GM21825 (cell line): ENCODE results near the gene PARP12.

ENCODE experiments used
- ATAC-seq: cut with Tn5 transposase; IDR thresholded peaks from one replicate; pipeline ENCODE4 v1.9.1; 2021; ENCODE audit warnings: mild to moderate bottlenecking, moderate library complexity; ENCODE audit not compliant: unreplicated experiment

PARP12 gene

DNA sequence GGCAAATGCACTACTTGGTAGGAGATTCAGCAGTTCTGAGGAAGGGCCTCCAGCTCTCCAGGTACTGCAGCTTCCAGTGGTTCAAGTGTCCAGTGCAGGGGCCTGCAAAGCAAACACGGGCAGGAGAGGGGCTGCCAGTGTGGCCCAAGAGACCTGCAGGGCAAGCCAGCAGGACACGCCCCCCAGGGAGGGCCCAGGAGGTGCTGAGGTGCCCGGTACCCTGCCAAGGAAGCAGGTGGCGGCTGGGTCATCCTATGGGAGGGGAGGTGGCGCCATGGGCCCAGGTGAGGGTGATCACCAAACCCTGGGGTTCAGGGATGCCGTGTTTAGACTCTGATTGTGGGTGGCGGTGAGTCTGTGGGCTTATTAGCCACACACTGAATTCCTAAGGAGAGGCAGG is 45.7 kb downstream of the PARP12 start:
- no peak for ATAC-seq

DNA sequence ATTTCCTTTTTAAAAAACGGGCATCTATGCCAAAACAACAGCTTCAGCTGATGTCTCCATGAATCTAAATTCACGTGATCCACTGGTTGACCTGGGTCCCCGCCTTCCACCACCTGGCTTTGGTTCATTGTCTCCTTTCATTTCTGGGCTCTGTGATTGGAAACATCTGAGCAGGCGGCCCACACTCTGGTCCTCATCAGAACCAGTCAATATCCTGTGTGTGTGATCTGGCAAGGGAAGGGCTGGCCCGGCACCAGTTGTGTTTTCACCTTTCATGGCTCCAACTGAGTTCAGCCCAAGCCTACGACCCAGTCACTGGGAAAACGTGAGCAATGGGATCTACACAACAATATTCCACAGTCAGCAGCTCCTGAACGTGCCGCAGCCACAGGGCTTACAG is 46.2 kb downstream of the PARP12 start:
- ATAC-seq: no peak

DNA sequence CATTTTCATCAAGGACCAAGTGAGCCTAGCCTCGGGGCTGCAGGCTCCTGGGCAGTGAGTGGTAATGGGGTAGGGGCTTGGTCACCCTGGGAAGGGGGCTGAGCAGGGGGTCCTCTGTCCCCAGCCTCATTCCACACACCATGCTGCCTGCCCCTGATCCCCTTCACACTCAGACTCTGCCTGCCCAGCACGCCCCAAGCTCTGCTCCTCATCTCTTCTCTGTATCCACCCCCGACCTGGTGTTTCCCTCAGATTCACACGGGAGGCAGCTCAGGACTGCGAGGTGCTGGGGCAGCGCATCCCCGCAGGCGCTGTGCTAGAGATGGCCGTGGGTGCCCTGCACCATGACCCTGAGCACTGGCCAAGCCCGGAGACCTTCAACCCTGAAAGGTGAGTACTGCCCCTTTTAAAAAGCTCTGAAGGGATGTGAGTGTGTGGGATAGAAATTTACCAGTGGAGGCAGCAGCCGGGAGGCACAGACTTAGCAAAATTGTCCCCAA is 47.2 kb downstream of the PARP12 start:
- no peak for ATAC-seq

DNA sequence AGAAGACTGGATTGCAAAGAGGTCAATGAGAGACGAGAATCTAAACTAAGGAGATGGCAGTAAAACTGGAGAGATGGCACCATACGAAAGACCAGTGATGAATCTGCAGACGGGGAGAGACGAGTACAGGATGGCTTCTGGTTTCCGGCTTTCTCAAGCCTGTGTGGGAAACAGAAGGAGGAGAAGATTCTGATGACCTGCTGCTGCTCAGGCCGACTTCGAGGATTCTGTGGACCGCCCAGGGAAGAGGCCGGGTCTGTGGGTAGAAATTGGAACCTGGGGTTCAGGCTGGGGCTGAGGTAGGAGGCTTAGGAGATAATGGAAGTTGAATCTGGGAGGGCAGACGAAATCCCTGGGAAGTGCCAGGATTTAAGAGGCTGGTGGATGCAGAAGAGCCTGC is 48.6 kb downstream of the PARP12 start:
- no peak for ATAC-seq

DNA sequence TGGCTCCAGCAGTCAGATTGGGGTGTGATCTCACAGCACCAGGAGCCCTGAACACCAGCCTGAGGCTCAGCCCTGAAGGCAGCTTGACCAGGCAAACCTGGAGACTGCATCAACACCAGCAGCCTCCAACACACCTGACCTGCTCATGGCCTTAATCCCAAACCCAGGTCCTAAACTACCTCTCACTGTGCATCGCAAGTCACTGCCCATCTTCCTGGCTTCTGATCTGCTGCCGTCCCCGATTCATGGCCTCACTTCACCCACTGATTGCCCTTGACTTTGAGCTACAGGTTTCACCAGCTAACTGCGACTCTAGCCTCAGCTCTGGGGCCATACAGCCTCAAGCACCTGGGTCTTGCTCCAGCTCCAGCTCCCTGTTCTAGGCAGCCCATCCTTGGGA is 49.1 kb downstream of the PARP12 start:
- no peak for ATAC-seq

DNA sequence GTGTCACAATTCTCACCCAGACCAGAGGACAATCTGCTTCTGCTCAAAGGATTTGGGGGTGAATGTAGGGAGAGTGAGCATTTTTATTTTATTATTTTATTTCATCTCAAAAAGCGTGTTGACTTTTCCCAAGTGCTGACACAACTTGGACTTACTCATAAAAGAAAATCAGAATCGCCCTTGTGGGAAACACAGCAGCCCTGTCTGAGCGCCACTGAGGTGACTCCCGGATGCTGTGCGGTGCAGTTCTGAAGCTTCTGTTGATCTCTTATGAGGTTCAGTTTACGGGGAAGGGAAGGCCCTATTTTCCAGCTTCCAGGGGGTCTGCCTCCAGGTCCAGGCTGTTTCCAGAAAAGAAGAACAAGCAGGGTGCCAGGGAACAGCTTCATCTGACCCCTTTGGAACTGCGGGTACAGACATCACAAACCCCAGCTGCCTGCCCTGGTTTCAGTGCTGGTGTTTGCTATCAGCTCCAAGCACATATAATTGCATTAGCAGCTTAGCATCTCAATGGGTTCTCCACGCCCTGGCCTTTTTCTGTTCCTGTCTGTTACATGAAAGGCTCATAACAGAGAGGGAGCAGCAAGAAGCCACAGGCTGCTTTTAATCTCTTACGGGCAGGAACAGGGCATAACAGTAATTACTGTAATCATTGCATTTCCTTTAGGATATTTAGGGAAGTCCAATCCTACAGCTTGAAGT is 52.4 kb downstream of the PARP12 start:
- ATAC-seq: no peak

DNA sequence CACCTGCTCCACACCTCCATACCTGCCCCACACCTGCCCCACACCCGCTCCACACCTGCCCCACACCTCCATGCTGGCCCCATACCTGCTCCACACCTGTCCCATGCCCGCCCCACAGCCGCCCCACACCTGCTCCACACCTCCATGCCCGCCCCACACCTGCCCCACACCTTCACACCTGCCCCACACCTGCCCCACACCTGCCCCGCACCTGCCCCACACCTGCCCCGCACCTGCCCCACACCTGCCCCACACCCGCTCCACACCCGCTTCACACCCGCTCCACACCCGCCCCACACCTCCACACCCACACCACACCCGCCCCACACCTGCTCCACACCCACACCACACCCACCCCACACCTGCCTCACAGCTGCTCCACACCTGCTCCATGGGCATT is 53.0 kb downstream of the PARP12 start:
- ATAC-seq: no peak

DNA sequence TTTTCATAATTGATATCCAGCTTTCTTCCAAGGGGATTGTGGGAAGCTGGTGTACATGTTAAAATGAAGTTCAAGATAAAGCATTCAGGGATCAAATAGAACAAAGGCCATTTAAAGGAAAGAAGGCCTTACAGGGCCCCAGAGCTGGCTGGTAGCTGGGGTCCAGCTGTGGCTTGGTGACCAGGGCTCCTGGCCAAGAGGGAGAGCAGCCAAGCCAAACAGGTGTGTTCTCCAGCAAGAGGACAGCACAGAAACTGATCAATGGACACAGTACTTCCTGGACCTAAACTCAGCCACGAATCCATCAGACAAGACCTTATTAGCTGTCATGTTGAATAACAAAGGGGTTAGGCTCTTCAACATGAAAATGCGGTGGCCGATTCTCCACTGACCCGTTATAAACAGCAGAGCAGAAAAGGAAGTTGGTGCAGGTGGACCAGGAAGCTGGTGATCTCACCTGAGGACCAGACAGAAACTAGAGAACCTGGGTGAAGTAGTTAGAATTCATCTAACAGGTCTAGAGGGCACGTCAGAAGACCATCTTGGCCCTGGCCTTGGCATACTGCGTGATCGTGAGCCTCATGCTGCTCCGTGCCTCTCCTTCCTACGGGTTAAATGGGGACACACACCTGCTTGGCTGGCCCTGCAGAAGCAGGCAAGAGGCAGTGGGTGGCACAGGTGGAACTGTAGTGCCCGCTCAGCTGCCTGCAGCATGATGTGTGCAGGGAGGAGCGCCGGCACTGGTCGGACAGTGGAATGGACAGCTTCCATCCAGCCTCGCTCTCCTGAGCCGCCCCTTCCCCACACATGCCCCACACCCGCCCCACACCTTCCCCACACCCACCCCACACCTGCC is 53.8 kb downstream of the PARP12 start:
- ATAC-seq: no peak

DNA sequence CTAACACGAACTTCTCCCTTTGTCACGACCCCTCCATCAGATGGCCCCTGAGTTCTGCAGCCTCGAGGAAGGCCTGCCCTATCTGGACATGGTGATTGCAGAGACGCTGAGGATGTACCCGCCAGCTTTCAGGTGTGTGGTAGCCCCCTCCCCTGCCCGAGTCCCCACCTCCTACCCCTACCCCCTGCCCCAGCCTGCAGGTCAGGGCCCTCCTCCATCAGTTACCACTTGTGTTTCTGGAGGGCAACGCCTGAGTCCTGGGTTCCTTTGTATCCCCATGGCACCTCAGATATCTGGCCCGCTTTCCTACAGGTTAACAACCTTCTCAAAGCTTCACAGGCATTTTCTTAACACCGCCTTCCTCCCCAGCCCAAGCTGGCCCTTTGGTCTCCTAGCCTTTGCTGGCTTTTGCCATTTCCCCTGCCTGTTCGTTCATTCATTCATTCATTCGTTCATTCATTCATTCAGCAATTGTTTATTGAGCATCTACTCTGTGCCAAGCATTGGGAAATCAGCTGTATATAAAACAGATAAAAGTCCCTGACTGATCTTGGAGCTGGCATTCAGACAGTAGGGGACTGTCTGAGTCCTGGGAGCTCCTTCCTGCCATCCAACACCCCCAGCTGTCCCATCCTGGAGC is 55.6 kb downstream of the PARP12 start:
- ATAC-seq: no peak

DNA sequence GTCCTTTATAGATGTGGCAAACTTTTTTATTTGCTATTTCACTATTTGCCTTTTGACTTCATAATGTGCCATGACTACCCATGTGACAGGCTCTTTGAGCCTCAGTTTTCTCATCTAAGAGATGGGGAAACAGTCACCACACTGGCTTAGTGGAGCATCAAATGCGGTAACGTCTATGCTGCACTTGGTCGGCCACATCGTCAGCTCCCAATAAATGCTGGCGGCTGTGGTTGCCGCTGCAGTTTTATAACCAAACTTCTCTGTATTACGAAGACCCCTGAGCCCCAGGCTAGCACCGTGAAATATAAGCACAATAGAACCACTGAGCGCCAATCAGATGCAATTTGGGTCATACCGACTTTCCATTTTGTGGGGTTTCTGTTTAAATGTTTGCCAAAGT is 56.2 kb downstream of the PARP12 start:
- no peak for ATAC-seq

DNA sequence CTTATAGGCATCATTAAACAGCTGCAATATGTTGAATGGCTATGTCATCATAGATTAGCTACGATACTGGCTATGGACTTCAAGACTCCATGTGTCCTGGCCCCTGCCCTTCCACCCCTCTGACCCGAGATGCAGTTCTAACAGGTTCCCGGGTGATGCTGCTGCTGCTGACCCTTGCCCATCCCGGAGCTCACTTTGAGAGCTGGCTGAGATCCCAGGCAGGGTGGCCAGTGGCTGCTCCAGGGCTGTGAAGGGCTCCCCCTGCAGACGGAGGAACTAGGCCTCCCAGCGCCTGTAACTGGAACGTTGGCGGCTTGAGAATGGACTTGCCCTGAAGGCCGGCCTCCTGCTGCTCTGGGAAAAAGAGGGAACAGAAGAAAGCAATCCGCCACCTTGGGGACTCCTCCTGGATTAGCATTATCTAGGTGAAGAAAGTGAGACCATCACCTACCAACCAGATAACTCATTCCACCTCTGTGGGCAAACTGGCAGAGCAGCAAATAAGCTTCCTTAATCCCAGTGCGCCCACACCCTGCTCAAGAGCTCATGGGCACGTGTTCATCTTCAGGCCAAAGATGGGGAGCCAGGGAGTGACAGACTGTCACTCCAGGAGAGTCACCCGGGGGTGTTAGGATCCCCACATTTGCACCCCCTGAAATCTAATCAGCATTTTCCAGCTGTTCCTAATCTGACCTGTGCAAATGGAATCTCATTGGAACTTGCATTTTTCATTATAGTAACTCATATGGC is 56.8 kb downstream of the PARP12 start:
- ATAC-seq: no peak

DNA sequence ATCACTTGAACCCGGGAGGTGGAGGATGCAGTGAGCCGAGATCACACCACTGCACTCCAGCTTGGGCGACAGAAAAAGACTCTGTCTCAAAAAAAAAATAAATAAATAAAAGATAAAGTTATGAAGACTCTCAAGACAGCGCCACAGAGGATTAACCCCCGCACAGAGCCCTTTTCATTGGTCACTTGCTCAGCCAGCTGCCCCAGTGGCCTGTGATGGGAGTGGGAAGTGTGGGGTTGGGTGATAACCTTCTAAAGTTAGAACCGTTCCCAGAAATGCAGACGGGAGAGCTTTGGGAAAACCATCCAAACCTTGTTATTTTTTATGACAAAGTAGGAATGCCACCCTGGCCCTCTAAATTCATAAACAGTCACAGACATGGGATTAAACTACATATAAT is 57.4 kb downstream of the PARP12 start:
- no peak for ATAC-seq

DNA sequence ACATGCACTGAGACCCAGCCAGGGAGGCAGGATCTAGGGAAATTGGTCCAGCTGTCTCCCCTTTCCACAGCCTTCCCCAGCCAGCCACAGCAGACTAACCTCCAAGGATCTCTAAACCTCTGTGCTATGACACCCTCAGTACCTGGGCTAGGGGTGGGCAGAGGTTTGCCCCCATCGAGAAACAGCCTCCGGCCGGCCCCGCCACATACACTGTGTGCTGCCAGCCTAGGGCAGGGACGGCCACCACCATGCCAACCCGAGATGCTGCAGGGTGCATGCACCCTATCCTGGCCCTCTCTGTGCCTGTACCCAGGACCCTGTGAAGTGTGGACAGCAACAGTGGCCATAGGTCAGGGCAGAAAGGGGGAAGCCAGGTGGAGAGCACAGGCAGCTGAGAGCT is 58.1 kb downstream of the PARP12 start:
- no peak for ATAC-seq

DNA sequence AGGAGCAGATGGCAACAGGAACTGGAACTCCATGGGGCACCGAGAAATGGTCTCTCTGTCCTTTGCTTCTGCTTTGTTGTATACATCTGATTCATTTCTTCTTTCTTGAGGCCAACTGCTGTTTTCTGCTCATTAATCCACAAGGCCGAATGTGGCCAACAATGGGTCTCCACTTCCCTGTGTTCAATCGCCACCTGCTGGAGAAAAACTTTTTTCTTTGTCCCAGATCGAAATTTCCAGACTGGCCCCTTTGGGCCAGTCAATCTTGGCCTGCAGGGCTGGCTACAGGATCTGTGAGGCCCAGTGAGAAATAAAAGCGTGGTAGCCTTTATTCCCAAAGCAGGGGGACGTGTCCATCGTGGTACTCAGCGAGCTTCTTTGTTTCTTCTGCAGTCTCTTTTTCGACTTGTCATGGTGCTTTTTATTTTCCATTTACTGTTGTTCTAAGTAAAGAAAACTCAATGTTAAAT is 58.8 kb downstream of the PARP12 start:
- ATAC-seq: no peak

DNA sequence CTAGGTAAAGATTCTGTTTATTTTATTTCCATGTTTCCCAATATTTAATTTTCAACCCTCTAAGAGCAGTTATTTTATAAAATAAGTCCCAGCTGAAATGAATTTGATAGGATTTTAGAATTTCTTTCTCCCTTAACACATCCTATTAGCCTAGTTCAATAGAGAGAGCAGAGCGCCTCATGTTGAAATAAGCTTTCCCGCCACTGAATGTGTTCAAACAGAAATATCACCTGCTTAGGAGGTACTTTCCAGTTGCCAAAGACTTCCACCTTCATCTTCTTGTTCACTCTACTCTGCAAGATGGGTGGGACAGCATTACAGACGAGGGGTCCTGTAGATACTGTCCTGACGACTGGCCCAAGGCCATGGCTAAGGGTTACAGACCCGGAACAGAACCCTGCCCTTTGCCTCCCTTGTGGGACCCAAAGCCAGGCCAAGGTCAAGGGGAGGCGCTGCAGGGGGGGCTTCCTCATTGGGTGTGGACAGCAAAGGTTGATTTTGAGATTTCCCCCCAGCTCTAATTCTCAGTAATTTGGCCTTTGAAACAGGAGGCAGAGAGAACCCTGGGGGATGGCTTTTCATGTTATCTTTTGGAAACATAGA is 62.0 kb downstream of the PARP12 start:
- no peak for ATAC-seq

DNA sequence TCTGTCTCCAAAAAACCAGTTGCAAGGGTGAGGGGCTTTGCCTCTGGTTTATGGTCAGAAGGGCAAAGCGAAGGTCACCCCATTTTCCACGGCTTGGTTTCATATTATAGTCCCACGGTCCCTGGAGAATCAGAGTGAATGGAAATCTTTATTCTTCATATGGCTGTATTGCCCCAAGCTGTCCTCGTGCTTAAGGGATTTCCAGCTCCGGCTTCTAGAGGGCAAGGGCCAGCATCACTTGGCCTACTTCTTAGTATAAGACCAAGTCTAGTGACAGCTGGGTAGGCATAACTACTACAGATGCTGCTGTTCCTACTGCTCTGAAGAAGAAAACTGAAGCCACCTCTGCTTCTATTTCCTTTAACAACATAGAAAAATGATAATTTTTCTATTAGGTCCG is 63.2 kb downstream of the PARP12 start:
- ATAC-seq: no peak

DNA sequence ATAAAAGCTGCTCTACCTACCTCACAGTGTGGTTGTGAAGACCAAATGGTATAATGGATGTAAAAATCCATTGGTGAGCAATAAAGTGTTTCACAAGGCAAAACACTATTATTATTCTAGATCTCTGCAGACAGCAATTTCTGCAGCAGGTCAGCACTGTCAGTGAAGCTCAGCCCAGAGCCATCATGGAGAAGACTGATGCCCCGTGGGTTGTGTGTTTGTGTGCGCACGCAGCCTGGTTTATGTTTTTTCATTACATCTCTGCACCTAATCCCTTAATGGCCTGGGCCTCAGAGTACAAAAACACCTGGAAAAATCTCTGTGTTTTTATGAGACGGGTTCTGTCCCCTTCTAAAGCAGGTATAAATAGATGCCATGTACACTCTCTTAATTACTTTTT is 64.2 kb downstream of the PARP12 start:
- no peak for ATAC-seq

DNA sequence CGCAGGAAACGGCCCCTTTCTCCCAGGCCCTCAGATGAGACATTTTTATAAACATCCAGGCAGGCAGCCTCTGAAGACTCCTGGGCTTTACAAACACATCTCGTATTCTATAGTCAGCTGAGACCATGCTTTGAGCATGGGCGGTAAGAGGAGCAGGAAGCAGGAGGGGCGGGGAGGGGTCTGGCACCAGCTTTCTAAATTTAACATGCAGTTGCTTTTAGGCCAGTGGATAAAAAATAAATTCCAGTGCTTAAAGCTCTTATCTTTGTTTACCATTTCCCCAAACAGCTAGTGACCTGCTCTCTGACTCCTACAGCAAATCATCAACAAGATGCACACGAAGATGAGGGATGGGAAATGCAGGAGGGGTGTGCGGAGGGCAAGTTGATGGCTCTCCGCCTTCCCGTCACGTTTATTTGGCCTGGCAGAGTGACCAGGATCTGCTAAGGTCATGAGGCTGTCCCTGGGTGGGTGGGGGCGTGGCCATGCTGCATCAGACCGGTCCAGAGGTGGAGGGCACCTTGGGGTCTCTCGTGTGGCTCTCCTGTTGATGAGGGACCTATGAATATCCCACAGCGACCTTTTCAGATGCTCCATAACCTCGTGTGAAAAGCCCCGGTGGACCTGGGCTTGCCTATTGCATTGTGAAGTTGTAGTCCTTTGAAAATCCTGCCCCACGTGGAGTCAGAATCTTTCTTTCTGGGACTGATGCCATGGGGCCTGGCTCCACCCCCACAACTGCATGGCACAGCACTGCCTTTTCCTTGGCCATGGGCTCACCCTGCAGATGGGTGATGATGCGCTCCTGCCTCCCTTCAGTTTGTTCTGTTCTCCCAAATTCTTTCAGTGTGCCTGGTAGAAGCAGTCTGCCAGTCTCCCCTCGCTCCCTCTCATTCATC is 67.5 kb downstream of the PARP12 start:
- no peak for ATAC-seq

DNA sequence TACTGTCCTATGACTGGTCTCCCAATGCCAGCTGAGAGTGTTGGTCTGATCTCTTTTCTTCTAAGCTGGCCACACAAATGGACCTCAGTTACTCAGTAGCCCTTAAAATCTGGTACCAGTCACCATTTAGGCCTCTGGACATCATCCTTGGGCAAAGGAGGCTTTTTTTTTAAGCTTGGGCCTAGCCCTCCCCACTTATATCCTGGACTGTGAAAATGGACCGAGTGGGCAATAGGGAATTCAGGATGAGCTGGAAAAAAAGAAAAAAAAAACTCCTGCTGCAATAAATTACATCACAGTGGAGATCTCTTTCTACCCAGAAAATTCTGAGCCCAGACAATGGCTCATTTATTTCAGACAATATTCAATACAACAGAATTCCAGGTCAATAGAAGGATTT is 68.4 kb downstream of the PARP12 start:
- no peak for ATAC-seq

DNA sequence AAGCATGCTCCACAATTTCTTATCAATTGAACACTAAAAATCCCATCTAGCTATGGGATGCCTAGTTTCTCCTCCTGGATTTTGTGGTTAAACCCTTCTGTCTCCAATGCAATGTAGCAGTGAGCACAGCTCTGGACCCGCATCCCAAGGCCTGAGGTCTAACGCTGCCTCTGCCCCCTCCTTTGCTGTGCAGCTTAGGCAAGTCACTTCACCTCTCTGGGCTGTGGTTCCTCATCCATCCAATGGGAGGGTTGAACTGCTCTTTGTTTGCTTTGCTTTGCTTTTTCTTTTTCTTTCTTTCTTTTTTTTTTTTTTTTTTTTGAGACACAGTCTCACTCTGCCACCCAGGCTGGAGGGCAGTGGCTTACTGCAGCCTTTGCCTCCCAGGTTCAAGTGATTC is 69.2 kb downstream of the PARP12 start:
- no peak for ATAC-seq
